GM23338 (cell line): ENCODE results near the gene TBX1. TPM values are rescaled to one million over a fixed set of nuclear protein-coding genes. Genes with fewer than 3 reads are reported as not detected.

Experiments
- ATAC-seq: fragments of 200-7000 bp; cut with Tn5 transposase; 3 replicates; pipeline ENCODE4 v1.9.1; 2020
- DNase-seq: peaks from one replicate; pipeline ENCODE4 v3.0.0-alpha.2; 2015; ENCODE audit warnings: low spot score
- H2AFZ ChIP-seq: fragments of 200-600 bp; sonication (generic); 2 replicates; pipeline ENCODE4 v1.8.0; 2016; ENCODE audit warnings: antibody characterized with exemption, mild to moderate bottlenecking, moderate library complexity
- H3F3A ChIP-seq: fragments of 200-600 bp; sonication (generic); replicated peaks from 2 replicates; pipeline ENCODE4 v1.8.0; 2017; ENCODE audit warnings: antibody characterized with exemption, mixed run types, low read depth
- H3K27ac ChIP-seq: fragments of 200-600 bp; sonication (generic); 2 replicates; pipeline ENCODE4 v1.6.1; 2016; ENCODE audit warnings: low read depth
- H3K27me3 ChIP-seq: fragments of 200-600 bp; sonication (generic); 2 replicates; pipeline ENCODE4 v1.8.0; 2016; ENCODE audit warnings: mild to moderate bottlenecking, mixed run types, moderate library complexity; ENCODE audit not compliant: insufficient read depth
- H3K36me3 ChIP-seq: fragments of 200-600 bp; sonication (generic); 2 replicates; pipeline ENCODE4 v1.8.0; 2016; ENCODE audit warnings: mild to moderate bottlenecking; ENCODE audit not compliant: insufficient read depth
- H3K4me1 ChIP-seq: fragments of 200-600 bp; sonication (generic); 2 replicates; pipeline ENCODE4 v1.8.0; 2016; ENCODE audit warnings: mild to moderate bottlenecking, moderate library complexity; ENCODE audit not compliant: insufficient read depth
- H3K4me2 ChIP-seq: fragments of 200-600 bp; sonication (generic); 2 replicates; pipeline ENCODE4 v1.7.1; 2017; ENCODE audit warnings: mixed run types
- H3K4me3 ChIP-seq: fragments of 200-600 bp; sonication (generic); 2 replicates; pipeline ENCODE4 v1.6.1; 2016; ENCODE audit warnings: mixed run types
- H3K79me2 ChIP-seq: fragments of 200-600 bp; sonication (generic); replicated peaks from 2 replicates; pipeline ENCODE4 v1.8.0; 2017; ENCODE audit warnings: mild to moderate bottlenecking; ENCODE audit not compliant: insufficient read depth
- H3K9me2 ChIP-seq: fragments of 200-600 bp; sonication (generic); 2 replicates; pipeline ENCODE4 v1.8.0; 2017; ENCODE audit not compliant: insufficient read depth
- H4K20me1 ChIP-seq: fragments of 200-600 bp; sonication (generic); replicated peaks from 2 replicates; pipeline ENCODE4 v1.8.0; 2017; ENCODE audit warnings: mild to moderate bottlenecking; ENCODE audit not compliant: insufficient read depth
- H3K27ac Mint-ChIP-seq: 2 replicates; pipeline ENCODE4 v1.8.0; 2020; ENCODE audit warnings: inconsistent platforms, mild to moderate bottlenecking, moderate library complexity, mixed read lengths
- H3K27me3 Mint-ChIP-seq: 3 replicates; pipeline ENCODE4 v1.8.0; 2022; ENCODE audit warnings: low read depth, mild to moderate bottlenecking, moderate library complexity, mixed read lengths, inconsistent platforms; ENCODE audit not compliant: insufficient read depth, poor library complexity
- H3K36me3 Mint-ChIP-seq: 3 replicates; pipeline ENCODE4 v1.8.0; 2021; ENCODE audit warnings: low read depth, mild to moderate bottlenecking, inconsistent platforms, moderate library complexity, mixed read lengths
- H3K4me1 Mint-ChIP-seq: 3 replicates; pipeline ENCODE4 v1.8.0; 2020; ENCODE audit warnings: mild to moderate bottlenecking, inconsistent platforms, mixed read lengths
- H3K4me3 Mint-ChIP-seq: 3 replicates; pipeline ENCODE4 v1.8.0; 2021; ENCODE audit warnings: moderate library complexity, mild to moderate bottlenecking, inconsistent platforms, mixed read lengths
- H3K9me3 Mint-ChIP-seq: 3 replicates; pipeline ENCODE4 v1.8.0; 2020; ENCODE audit warnings: moderate library complexity, mild to moderate bottlenecking, inconsistent platforms, mixed read lengths
- CREB1 ChIP-seq: fragments of 250-450 bp; sonication (Bioruptor Pico); IDR thresholded peaks from 2 replicates; pipeline ENCODE4 v1.5.0; 2020; ENCODE audit warnings: low read depth, mild to moderate bottlenecking, moderate library complexity
- EZH2 ChIP-seq: fragments of 200-600 bp; sonication (generic); IDR thresholded peaks from one replicate; pipeline ENCODE4 v1.8.0; 2017; ENCODE audit warnings: antibody characterized with exemption, mild to moderate bottlenecking, low read depth; ENCODE audit not compliant: unreplicated experiment
- EZH2phosphoT487 ChIP-seq: fragments of 200-600 bp; sonication (generic); IDR thresholded peaks from one replicate; pipeline ENCODE4 v1.8.1; 2018; ENCODE audit warnings: antibody characterized with exemption; ENCODE audit not compliant: unreplicated experiment
- NANOG ChIP-seq: IDR thresholded peaks from 2 replicates; pipeline ENCODE4 v1.6.1; 2016; ENCODE audit warnings: antibody characterized with exemption, borderline replicate concordance
- ZNF114 ChIP-seq: fragments of 250-450 bp; sonication (Bioruptor Pico); IDR thresholded peaks from 2 replicates; pipeline ENCODE4 v1.5.0; 2020; ENCODE audit warnings: mild to moderate bottlenecking, moderate library complexity
- ZNF331 ChIP-seq: fragments of 250-450 bp; sonication (Bioruptor Pico); IDR thresholded peaks from 2 replicates; pipeline ENCODE4 v1.5.0; 2020; ENCODE audit warnings: low read depth, mild to moderate bottlenecking, moderate library complexity
- polyA plus RNA-seq: library from polyadenylated mRNA; unstranded; fragments of >200 nt; fragmentation: Nextera tagmentation; extraction: Ambion mirVana; gene quantifications from 2 replicates; pipeline ENCODE4 v1.2.1, GENCODE V29; 2016
- total RNA-seq: library from RNA; depleted of rRNA; stranded (reverse); fragments of >200 nt; shearing (Covaris generic); gene quantifications from 2 replicates; pipeline ENCODE4 v1.2.3, GENCODE V29; 2014

The TBX1 gene
- total and polyA plus RNA-seq, 2 experiments from 2014 or later = 0.19 to 0.66 TPM

- Histone ChIP-seq H2AFZ (0 out of 2 replicates have a peak overlapping the region, but pooled peaks have one; percentile 43), H3K79me2 (no peaks in the 10 kb centered on the region), H3F3A (0 out of 2 replicates have a peak, but pooled peaks cover 9% of the 10 kb centered on the region), H3K27ac (no peak overlapping the region), H3K9me2 (no peaks in the 10 kb centered on the region), H4K20me1 (peaks cover 6% of the 10 kb centered on the region), H3K4me1 (peaks cover 12% of the 10 kb centered on the region), H3K36me3 (no peaks in the 10 kb centered on the region), H3K4me2 (peak overlapping the region; percentile 78), H3K4me3 (peak overlapping the region; percentile 53), H3K27me3 (peaks cover 76% of the 10 kb centered on the region)
- peak; percentile 1 for ATAC-seq
- peaks cover 14% of the 10 kb centered on the region for H3K4me1 Mint-ChIP-seq
- peaks cover 76% of the 10 kb centered on the region for H3K27me3 Mint-ChIP-seq
- DNase-seq = no peak
- no peaks in the 10 kb centered on the region; the same call in 2 of the 3 replicates for H3K9me3 Mint-ChIP-seq
- no peaks in the 10 kb centered on the region; the same call in 2 of the 3 replicates for H3K36me3 Mint-ChIP-seq
- H3K4me3 Mint-ChIP-seq = peak overlapping the region; percentile 57
- no peak for TF ChIP-seq ZNF114 (CRISPR knock-in tag)
- H3K27ac Mint-ChIP-seq = no peak overlapping the region
Observed at GRCh38 chr22:19754701-19755144, 5.9 kb upstream of the TBX1 start.

- Histone ChIP-seq H3F3A (peaks cover 13% of the 10 kb centered on the region; the same call in 1 of the 2 replicates), H3K4me1 (peaks cover 17% of the 10 kb centered on the region)
- H3K27me3 Mint-ChIP-seq = peaks cover 81% of the 10 kb centered on the region
Observed at GRCh38 chr22:19755145-19755710, 5.3 kb upstream of the TBX1 start.

GRCh38 chr22:19755722-19756287 is 4.8 kb upstream of the TBX1 start:
- Mint-ChIP-seq H3K27ac (no peak overlapping the region), H3K36me3 (peaks cover 5% of the 10 kb centered on the region; the same call in 1 of the 3 replicates), H3K9me3 (no peaks in the 10 kb centered on the region; the same call in 2 of the 3 replicates), H3K4me3 (peak overlapping the region; percentile 54), H3K4me1 (peaks cover 20% of the 10 kb centered on the region), H3K27me3 (peaks cover 82% of the 10 kb centered on the region)
- H3K4me3 ChIP-seq = peak overlapping the region; percentile 53
- no peak overlapping the region for H3K27ac ChIP-seq
- no peaks in the 10 kb centered on the region for H3K9me2 ChIP-seq
- no peaks in the 10 kb centered on the region for H3K79me2 ChIP-seq
- H3K4me2 ChIP-seq = peak overlapping the region; percentile 78
- H3F3A ChIP-seq = peaks cover 13% of the 10 kb centered on the region; the same call in 1 of the 2 replicates
- H4K20me1 ChIP-seq = peaks cover 9% of the 10 kb centered on the region
- TF ChIP-seq EZH2 = peak; percentile 99
- no peak for TF ChIP-seq CREB1 (CRISPR knock-in tag)
- TF ChIP-seq EZH2phosphoT487 = peak; percentile 55
- H3K4me1 ChIP-seq = peaks cover 17% of the 10 kb centered on the region
- ATAC-seq = peak; percentile 4
- DNase-seq = peak; percentile 55
- H3K36me3 ChIP-seq = no peaks in the 10 kb centered on the region
- peaks cover 82% of the 10 kb centered on the region for H3K27me3 ChIP-seq
- H2AFZ ChIP-seq = peak overlapping the region; percentile 78; the same call in 1 of the 2 replicates

More at GRCh38 chr22:19755145-19755710, 5.3 kb upstream of the TBX1 start:
- Histone ChIP-seq H3K4me3 (peak overlapping the region; percentile 53), H2AFZ (peak overlapping the region; percentile 78; the same call in 1 of the 2 replicates), H4K20me1 (peaks cover 9% of the 10 kb centered on the region), H3K27me3 (peaks cover 81% of the 10 kb centered on the region), H3K9me2 (no peaks in the 10 kb centered on the region), H3K27ac (no peak overlapping the region), H3K4me2 (peak overlapping the region; percentile 78), H3K36me3 (no peaks in the 10 kb centered on the region), H3K79me2 (no peaks in the 10 kb centered on the region)
- ATAC-seq (peak; percentile 5), DNase-seq (peak; percentile 69)
- Mint-ChIP-seq H3K9me3 (no peaks in the 10 kb centered on the region; the same call in 2 of the 3 replicates), H3K4me1 (peaks cover 19% of the 10 kb centered on the region), H3K4me3 (peak overlapping the region; percentile 57), H3K27ac (no peak overlapping the region), H3K36me3 (peaks cover 4% of the 10 kb centered on the region; the same call in 1 of the 3 replicates)
- TF ChIP-seq EZH2phosphoT487 = no peak
- no peak for TF ChIP-seq NANOG
- peak; percentile 68 for TF ChIP-seq EZH2
- no peak for TF ChIP-seq ZNF331
